ENCODE results near the gene KNSTRN.

DNA sequence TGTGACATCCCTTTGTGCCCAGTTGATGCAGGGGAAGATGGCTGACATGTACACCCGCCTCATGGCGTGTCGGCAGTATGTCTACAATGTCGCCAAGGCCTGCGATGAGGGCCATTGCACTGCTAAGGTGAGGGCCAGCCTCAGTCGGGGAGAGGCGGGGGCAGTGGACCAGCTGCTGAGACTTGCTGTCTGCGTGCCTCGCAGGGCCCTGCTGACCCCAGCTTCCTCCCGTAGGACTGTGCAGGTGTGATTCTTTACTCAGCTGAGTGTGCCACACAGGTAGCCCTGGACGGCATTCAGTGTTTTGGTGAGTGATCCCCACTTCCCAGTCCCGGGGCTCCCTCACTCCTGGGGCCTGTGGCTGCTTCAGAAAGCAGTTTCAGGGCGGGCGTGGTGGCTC lies 33.5 kb downstream of the KNSTRN start:
- TF ChIP-seq SMC3 (IDR thresholded peaks at IDR 0.05; ENCODE audit: low read length) (no peak), DNMT3B (CRISPR knock-in tag; conservative IDR thresholded peaks at IDR 0.05) (no peak), SRSF9 (IDR thresholded peaks at IDR 0.05; ENCODE audit: borderline replicate concordance, insufficient read depth, low read depth, low read length, poor library complexity, severe bottlenecking) (no peak), JUNB (CRISPR knock-in tag; IDR thresholded peaks at IDR 0.05; ENCODE audit: borderline replicate concordance) (no peak)
